GM12864 (cell line): ENCODE data around the gene PYGM.

Experiments
- DNase-seq: peaks from one replicate; pipeline ENCODE4 v3.0.0-alpha.2; 2011; ENCODE audit warnings: low read depth
- H3K4me3 ChIP-seq: 2 replicates; pipeline ENCODE4 v1.5.1; 2011; ENCODE audit warnings: mild to moderate bottlenecking, low read depth, low read length, control low read depth
- CTCF ChIP-seq: IDR thresholded peaks from 2 replicates; pipeline ENCODE4 v1.5.1; 2011; ENCODE audit warnings: low read depth, mild to moderate bottlenecking, moderate library complexity, low read length, control low read depth, inconsistent platforms; ENCODE audit errors: missing control alignments

Gene PYGM

GRCh38 chr11:64714666-64715065, 45.1 kb downstream of the PYGM start:
- no peak for DNase-seq
- no peak overlapping the region for H3K4me3 ChIP-seq
- no peak for TF ChIP-seq CTCF

- no peak for DNase-seq
- no peak for TF ChIP-seq CTCF
- no peak overlapping the region for H3K4me3 ChIP-seq
Measured at GRCh38 chr11:64713781-64714363, 45.9 kb downstream of the PYGM start.

- TF ChIP-seq CTCF = no peak
- DNase-seq = no peak
- H3K4me3 ChIP-seq = no peak overlapping the region
Measured at GRCh38 chr11:64713016-64713707, 46.6 kb downstream of the PYGM start.

GRCh38 chr11:64712430-64713015, 47.3 kb downstream of the PYGM start:
- no peak overlapping the region for H3K4me3 ChIP-seq
- no peak for TF ChIP-seq CTCF
- no peak for DNase-seq

GRCh38 chr11:64711956-64712362, 47.8 kb downstream of the PYGM start:
- no peak for DNase-seq
- no peak for TF ChIP-seq CTCF
- no peak overlapping the region for H3K4me3 ChIP-seq

GRCh38 chr11:64711138-64711955, 48.4 kb downstream of the PYGM start:
- no peak for TF ChIP-seq CTCF
- no peak for DNase-seq
- H3K4me3 ChIP-seq = no peak overlapping the region
